ENCODE data around the gene GALK2.

The GALK2 gene

DNA sequence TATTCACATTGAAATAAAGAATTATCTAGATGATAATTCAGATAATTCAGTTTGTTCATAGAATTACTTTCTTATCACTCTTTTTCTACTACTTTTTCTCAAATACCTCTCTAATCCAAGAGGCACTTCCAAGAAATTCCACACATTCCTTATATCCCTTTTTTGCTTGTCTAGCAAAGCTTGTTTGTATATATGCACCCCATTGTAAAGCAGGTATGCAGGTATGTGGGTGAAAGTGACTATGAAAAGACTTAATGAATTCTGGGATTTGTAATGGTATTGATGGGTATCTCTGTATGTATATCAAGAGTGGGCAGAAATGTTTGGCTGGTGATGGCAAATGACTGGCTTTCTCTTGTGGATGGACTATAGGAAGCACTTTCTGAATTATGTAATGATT, 158.9 kb downstream of the GALK2 start:
- H3K4me1 ChIP-seq (ENCODE audit: insufficient read depth, low read length, severe bottlenecking), result no peaks in the 10 kb centered on the region
- H3K9me3 ChIP-seq (ENCODE audit: low read length), result no peaks in the 10 kb centered on the region
- no peaks in the 10 kb centered on the region for H3K9me2 ChIP-seq (ENCODE audit: low read depth, low read length)
- no peaks in the 10 kb centered on the region for H4K20me1 ChIP-seq (ENCODE audit: insufficient read depth, low read length)
- no peak overlapping the region for H3K4me2 ChIP-seq (ENCODE audit: low read length)
- no peak overlapping the region for H3K27ac ChIP-seq (ENCODE audit: low read depth, low read length, poor library complexity, severe bottlenecking)
- no peak for TF ChIP-seq EZH2 (IDR thresholded peaks at IDR 0.05; ENCODE audit: borderline replicate concordance, low read length)
- TF ChIP-seq, protein P1, sequence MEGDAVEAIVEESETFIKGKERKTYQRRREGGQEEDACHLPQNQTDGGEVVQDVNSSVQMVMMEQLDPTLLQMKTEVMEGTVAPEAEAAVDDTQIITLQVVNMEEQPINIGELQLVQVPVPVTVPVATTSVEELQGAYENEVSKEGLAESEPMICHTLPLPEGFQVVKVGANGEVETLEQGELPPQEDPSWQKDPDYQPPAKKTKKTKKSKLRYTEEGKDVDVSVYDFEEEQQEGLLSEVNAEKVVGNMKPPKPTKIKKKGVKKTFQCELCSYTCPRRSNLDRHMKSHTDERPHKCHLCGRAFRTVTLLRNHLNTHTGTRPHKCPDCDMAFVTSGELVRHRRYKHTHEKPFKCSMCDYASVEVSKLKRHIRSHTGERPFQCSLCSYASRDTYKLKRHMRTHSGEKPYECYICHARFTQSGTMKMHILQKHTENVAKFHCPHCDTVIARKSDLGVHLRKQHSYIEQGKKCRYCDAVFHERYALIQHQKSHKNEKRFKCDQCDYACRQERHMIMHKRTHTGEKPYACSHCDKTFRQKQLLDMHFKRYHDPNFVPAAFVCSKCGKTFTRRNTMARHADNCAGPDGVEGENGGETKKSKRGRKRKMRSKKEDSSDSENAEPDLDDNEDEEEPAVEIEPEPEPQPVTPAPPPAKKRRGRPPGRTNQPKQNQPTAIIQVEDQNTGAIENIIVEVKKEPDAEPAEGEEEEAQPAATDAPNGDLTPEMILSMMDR (IDR thresholded peaks at IDR 0.05; ENCODE audit: low read length), result no peak
- H2AFZ ChIP-seq (ENCODE audit: low read length), result no peak overlapping the region
- H3K9ac ChIP-seq (ENCODE audit: low read length), result no peak overlapping the region
- H3K79me2 ChIP-seq (ENCODE audit: insufficient read depth, low read length), result no peaks in the 10 kb centered on the region
- H3K4me3 ChIP-seq (ENCODE audit: low read depth, low read length, poor library complexity, severe bottlenecking), result no peak overlapping the region
- no peaks in the 10 kb centered on the region; the same call in 1 of the 2 replicates for H3F3A ChIP-seq (ENCODE audit: insufficient read depth, low read length)
- H3K36me3 ChIP-seq (ENCODE audit: insufficient read depth, low read length), result no peaks in the 10 kb centered on the region; the same call in 1 of the 2 replicates
- H3K27me3 ChIP-seq (ENCODE audit: insufficient read depth, low read length), result no peaks in the 10 kb centered on the region

DNA sequence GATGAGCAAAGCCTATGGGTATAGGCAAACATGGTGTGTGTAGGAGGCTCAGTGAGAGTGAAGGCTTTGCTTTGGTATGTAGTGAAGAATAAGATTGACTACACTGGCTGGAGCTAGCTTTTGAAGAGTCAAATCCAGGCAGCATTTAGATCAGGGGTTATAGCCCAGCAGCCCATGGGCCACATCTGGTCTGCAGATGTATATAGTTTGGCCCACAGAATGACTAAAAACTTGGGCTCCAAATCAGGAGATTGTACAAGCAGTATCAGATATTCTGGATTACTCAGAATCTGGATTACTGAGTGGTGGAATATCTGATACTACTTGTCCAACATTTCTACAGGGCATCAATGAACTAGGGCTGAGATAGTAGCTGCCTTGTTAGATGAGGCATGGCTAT, 160.1 kb downstream of the GALK2 start:
- Histone ChIP-seq H4K20me1 (ENCODE audit: insufficient read depth, low read length) (no peaks in the 10 kb centered on the region), H3K4me2 (ENCODE audit: low read length) (no peak overlapping the region), H3K27me3 (ENCODE audit: insufficient read depth, low read length) (no peaks in the 10 kb centered on the region), H3K27ac (ENCODE audit: low read depth, low read length, poor library complexity, severe bottlenecking) (no peak overlapping the region), H2AFZ (ENCODE audit: low read length) (no peak overlapping the region), H3K9ac (ENCODE audit: low read length) (no peak overlapping the region), H3K79me2 (ENCODE audit: insufficient read depth, low read length) (no peaks in the 10 kb centered on the region), H3K9me3 (ENCODE audit: low read length) (no peaks in the 10 kb centered on the region), H3F3A (ENCODE audit: insufficient read depth, low read length) (no peaks in the 10 kb centered on the region; the same call in 1 of the 2 replicates), H3K36me3 (ENCODE audit: insufficient read depth, low read length) (no peaks in the 10 kb centered on the region; the same call in 1 of the 2 replicates), H3K4me1 (ENCODE audit: insufficient read depth, low read length, severe bottlenecking) (no peaks in the 10 kb centered on the region), H3K9me2 (ENCODE audit: low read depth, low read length) (no peaks in the 10 kb centered on the region), H3K4me3 (ENCODE audit: low read depth, low read length, poor library complexity, severe bottlenecking) (no peak overlapping the region)
- TF ChIP-seq EZH2 (IDR thresholded peaks at IDR 0.05; ENCODE audit: borderline replicate concordance, low read length), result no peak
- TF ChIP-seq, protein P1 (IDR thresholded peaks at IDR 0.05; ENCODE audit: low read length), result no peak

DNA sequence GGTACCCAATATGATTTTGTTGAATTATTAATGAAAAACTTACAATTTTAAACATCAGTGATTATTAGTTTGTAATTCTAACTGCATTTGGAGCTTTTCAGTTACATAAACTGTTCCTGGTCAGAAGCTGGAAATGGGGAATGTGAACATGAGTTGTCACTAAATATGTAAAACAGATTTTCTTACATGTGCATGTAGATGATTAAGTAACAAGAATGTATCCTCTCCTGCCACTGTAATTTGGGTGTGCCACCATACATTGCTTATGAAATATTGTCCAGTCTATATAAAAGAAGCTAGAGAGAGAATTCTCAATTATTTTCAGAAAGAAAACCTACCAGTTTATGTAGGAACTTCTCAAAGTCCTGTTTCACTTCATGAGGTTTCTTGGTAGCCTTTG, 161.4 kb downstream of the GALK2 start:
- TF ChIP-seq, protein P1 (IDR thresholded peaks at IDR 0.05; ENCODE audit: low read length), result no peak
- TF ChIP-seq EZH2 (IDR thresholded peaks at IDR 0.05; ENCODE audit: borderline replicate concordance, low read length), result no peak
- H3K27me3 ChIP-seq (ENCODE audit: insufficient read depth, low read length), result no peaks in the 10 kb centered on the region
- H3F3A ChIP-seq (ENCODE audit: insufficient read depth, low read length), result no peaks in the 10 kb centered on the region; the same call in 1 of the 2 replicates
- H3K27ac ChIP-seq (ENCODE audit: low read depth, low read length, poor library complexity, severe bottlenecking), result no peak overlapping the region
- no peaks in the 10 kb centered on the region; the same call in 1 of the 2 replicates for H3K36me3 ChIP-seq (ENCODE audit: insufficient read depth, low read length)
- no peaks in the 10 kb centered on the region for H3K4me1 ChIP-seq (ENCODE audit: insufficient read depth, low read length, severe bottlenecking)
- H3K4me3 ChIP-seq (ENCODE audit: low read depth, low read length, poor library complexity, severe bottlenecking), result no peak overlapping the region
- H3K9me3 ChIP-seq (ENCODE audit: low read length), result no peaks in the 10 kb centered on the region
- no peaks in the 10 kb centered on the region for H4K20me1 ChIP-seq (ENCODE audit: insufficient read depth, low read length)
- no peak overlapping the region for H2AFZ ChIP-seq (ENCODE audit: low read length)
- no peaks in the 10 kb centered on the region for H3K9me2 ChIP-seq (ENCODE audit: low read depth, low read length)
- H3K4me2 ChIP-seq (ENCODE audit: low read length), result no peak overlapping the region
- H3K79me2 ChIP-seq (ENCODE audit: insufficient read depth, low read length), result no peaks in the 10 kb centered on the region
- no peak overlapping the region for H3K9ac ChIP-seq (ENCODE audit: low read length)

All from OCI-LY1 (cell line).